ENCODE data around the gene ARHGAP27. TPM values are rescaled to one million over a fixed set of nuclear protein-coding genes. Genes with fewer than 3 reads are reported as not detected.
A peak's percentile ranks its signal among the peaks of the same experiment; 100 is the strongest.

The ARHGAP27 gene
- total RNA-seq, 1 experiment from 2014 or later = 39.2 TPM

DNA sequence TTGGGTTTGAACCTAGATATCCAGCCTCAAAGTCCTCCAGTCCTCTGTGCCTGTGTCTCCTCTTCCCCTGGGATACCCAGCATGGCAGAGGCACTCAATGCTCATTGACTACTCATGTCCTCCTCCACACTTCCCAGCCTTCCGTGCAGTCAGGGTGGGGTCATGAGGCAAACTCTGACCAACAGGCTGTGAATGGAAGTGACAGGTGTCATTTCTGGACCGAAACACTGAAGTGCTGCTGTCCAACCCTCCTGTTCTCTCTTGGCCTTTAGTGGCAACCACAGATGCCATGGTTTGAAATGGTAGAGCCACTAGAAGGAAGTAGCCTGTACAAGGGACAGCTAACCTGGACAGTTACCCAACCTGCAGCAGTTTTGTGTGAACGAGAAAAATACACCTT, 69.2 kb downstream of the ARHGAP27 start:
- H3K9me3 ChIP-seq (ENCODE audit: control insufficient read depth, insufficient read depth, low read depth, low read length) = no peaks in the 10 kb centered on the region
- H3K36me3 ChIP-seq (ENCODE audit: control insufficient read depth, insufficient read depth, low read length) = no peaks in the 10 kb centered on the region
- in situ Hi-C loops (cut with HindIII; ENCODE audit: low pct_unique_long_range_greater_than_20kb, low sequenced_read_pairs) (no loop called here), intact Hi-C loops (cut with micrococcal nuclease; ENCODE audit: unreplicated experiment) (no loop called here)
- H3K27ac ChIP-seq (ENCODE audit: low read length) = peak overlapping the region; percentile 42
- H3K4me1 ChIP-seq (ENCODE audit: control insufficient read depth, insufficient read depth, low read length) = peaks cover 18% of the 10 kb centered on the region
- no TSS peak for BruUV-seq (replicated peaks)
- no peak for ATAC-seq
- POLR2A ChIA-PET = interaction anchor here (0.8 kb wide), 1 partner anchor 29 kb away, joined by 4 read pairs; no protein-coding TSS in a partner anchor
- CTCF ChIA-PET = no interaction called here
- H3K27me3 ChIP-seq (ENCODE audit: control insufficient read depth, insufficient read depth, low read length) = no peaks in the 10 kb centered on the region
- H3K4me3 ChIP-seq (ENCODE audit: low read depth in 2 of 2, low read length in 2 of 2) = no peak overlapping the region
- TF ChIP-seq, protein P1, sequence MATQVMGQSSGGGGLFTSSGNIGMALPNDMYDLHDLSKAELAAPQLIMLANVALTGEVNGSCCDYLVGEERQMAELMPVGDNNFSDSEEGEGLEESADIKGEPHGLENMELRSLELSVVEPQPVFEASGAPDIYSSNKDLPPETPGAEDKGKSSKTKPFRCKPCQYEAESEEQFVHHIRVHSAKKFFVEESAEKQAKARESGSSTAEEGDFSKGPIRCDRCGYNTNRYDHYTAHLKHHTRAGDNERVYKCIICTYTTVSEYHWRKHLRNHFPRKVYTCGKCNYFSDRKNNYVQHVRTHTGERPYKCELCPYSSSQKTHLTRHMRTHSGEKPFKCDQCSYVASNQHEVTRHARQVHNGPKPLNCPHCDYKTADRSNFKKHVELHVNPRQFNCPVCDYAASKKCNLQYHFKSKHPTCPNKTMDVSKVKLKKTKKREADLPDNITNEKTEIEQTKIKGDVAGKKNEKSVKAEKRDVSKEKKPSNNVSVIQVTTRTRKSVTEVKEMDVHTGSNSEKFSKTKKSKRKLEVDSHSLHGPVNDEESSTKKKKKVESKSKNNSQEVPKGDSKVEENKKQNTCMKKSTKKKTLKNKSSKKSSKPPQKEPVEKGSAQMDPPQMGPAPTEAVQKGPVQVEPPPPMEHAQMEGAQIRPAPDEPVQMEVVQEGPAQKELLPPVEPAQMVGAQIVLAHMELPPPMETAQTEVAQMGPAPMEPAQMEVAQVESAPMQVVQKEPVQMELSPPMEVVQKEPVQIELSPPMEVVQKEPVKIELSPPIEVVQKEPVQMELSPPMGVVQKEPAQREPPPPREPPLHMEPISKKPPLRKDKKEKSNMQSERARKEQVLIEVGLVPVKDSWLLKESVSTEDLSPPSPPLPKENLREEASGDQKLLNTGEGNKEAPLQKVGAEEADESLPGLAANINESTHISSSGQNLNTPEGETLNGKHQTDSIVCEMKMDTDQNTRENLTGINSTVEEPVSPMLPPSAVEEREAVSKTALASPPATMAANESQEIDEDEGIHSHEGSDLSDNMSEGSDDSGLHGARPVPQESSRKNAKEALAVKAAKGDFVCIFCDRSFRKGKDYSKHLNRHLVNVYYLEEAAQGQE (IDR thresholded peaks at IDR 0.05; ENCODE audit: insufficient read depth in 1 of 2, low read depth in 2 of 2, low read length in 1 of 2) = no peak
- TF ChIP-seq SIN3A (IDR thresholded peaks at IDR 0.05; ENCODE audit: borderline replicate concordance, insufficient read depth, low read depth, low read length) (no peak), TCF7L2 (IDR thresholded peaks at IDR 0.05; ENCODE audit: low read depth, low read length) (no peak), POLR2AphosphoS5 (IDR thresholded peaks at IDR 0.05; ENCODE audit: low read depth, low read length) (no peak)
- TF ChIP-seq, protein P2, sequence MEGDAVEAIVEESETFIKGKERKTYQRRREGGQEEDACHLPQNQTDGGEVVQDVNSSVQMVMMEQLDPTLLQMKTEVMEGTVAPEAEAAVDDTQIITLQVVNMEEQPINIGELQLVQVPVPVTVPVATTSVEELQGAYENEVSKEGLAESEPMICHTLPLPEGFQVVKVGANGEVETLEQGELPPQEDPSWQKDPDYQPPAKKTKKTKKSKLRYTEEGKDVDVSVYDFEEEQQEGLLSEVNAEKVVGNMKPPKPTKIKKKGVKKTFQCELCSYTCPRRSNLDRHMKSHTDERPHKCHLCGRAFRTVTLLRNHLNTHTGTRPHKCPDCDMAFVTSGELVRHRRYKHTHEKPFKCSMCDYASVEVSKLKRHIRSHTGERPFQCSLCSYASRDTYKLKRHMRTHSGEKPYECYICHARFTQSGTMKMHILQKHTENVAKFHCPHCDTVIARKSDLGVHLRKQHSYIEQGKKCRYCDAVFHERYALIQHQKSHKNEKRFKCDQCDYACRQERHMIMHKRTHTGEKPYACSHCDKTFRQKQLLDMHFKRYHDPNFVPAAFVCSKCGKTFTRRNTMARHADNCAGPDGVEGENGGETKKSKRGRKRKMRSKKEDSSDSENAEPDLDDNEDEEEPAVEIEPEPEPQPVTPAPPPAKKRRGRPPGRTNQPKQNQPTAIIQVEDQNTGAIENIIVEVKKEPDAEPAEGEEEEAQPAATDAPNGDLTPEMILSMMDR (IDR thresholded peaks at IDR 0.05) = no peak
- DNase-seq (ENCODE audit: low read depth, low spot score) = no peak

DNA sequence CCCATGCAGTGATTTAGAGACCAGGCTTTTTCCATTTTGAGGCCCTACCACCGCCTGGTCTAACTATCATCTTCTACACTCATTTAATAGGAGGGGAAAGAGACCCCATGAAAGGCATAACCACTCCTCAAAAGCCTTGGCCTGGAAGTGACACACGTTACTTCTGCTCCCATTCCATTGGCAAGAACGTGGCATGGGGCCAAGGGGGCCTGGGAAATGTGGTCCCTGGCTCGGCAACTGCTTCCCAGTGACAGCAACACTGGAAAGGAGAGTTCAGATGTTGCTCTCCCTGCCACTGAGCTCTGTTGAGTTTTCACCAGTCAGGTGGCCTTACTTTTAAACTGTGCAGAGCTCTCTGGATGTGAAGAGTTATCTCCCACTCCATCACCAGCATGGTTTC, 70.7 kb downstream of the ARHGAP27 start:
- intact Hi-C loops (cut with micrococcal nuclease; ENCODE audit: unreplicated experiment) = no loop called here
- in situ Hi-C loops (cut with HindIII; ENCODE audit: low pct_unique_long_range_greater_than_20kb, low sequenced_read_pairs) = no loop called here
- Histone ChIP-seq H3K27ac (ENCODE audit: low read length) (peak overlapping the region; percentile 17; the same call in 1 of the 2 replicates), H3K4me1 (ENCODE audit: control insufficient read depth, insufficient read depth, low read length) (peaks cover 14% of the 10 kb centered on the region), H3K9me3 (ENCODE audit: control insufficient read depth, insufficient read depth, low read depth, low read length) (no peaks in the 10 kb centered on the region), H3K4me3 (ENCODE audit: low read depth in 2 of 2, low read length in 2 of 2) (no peak overlapping the region), H3K27me3 (ENCODE audit: control insufficient read depth, insufficient read depth, low read length) (no peaks in the 10 kb centered on the region), H3K36me3 (ENCODE audit: control insufficient read depth, insufficient read depth, low read length) (no peaks in the 10 kb centered on the region)
- DNase-seq (ENCODE audit: low read depth, low spot score) (no peak), ATAC-seq (no peak)
- POLR2A ChIA-PET = no interaction called here
- BruUV-seq (replicated peaks) = no TSS peak
- TF ChIP-seq POLR2AphosphoS5 (IDR thresholded peaks at IDR 0.05; ENCODE audit: low read depth, low read length) = no peak
- TF ChIP-seq TCF7L2 (IDR thresholded peaks at IDR 0.05; ENCODE audit: low read depth, low read length) = no peak
- no peak for TF ChIP-seq SIN3A (IDR thresholded peaks at IDR 0.05; ENCODE audit: borderline replicate concordance, insufficient read depth, low read depth, low read length)
- TF ChIP-seq, protein P2 (IDR thresholded peaks at IDR 0.05) = no peak
- TF ChIP-seq, protein P1 (IDR thresholded peaks at IDR 0.05; ENCODE audit: insufficient read depth in 1 of 2, low read depth in 2 of 2, low read length in 1 of 2) = no peak
- CTCF ChIA-PET = no interaction called here
